OCI-LY3 (cell line): ENCODE results near the gene UBE2R2.
"Not testable (repeated sequence)": the region's sequence is repeated elsewhere in the genome, so short reads cannot be mapped to it uniquely, and the experiment has no call there.

ENCODE experiments used
- H2AFZ ChIP-seq: fragments of 200-600, 300-600 bp; shearing (Covaris generic); 2 replicates; pipeline ENCODE4 v1.6.0; 2014; ENCODE audit warnings: antibody characterized with exemption, low read depth, low read length
- H3K27ac ChIP-seq: fragments of 200-600, 300-600 bp; sonication (generic); 2 replicates; pipeline ENCODE4 v1.5.1; 2014; ENCODE audit warnings: mild to moderate bottlenecking, low read length, moderate library complexity, mixed read lengths
- H3K27me3 ChIP-seq: fragments of 200-600, 300-600 bp; sonication (generic); 2 replicates; pipeline ENCODE4 v1.6.1; 2014; ENCODE audit warnings: low read depth, low read length, mixed read lengths
- H3K36me3 ChIP-seq: fragments of 200-600, 300-600 bp; sonication (generic); replicated peaks from 2 replicates; pipeline ENCODE3; 2014; ENCODE audit warnings: low read depth, low read length, mixed read lengths
- H3K4me1 ChIP-seq: fragments of 300-600, 200-600 bp; sonication (generic); 2 replicates; pipeline ENCODE4 v1.6.1; 2014; ENCODE audit warnings: low read length, mixed read lengths
- H3K4me2 ChIP-seq: fragments of 200-600, 300-600 bp; sonication (generic); 2 replicates; pipeline ENCODE4 v1.6.1; 2014; ENCODE audit warnings: low read length, mixed read lengths
- H3K4me3 ChIP-seq: fragments of 300-600, 200-600 bp; sonication (generic); 2 replicates; pipeline ENCODE4 v1.5.1; 2014; ENCODE audit warnings: antibody characterized with exemption, mild to moderate bottlenecking, low read length, moderate library complexity
- H3K79me2 ChIP-seq: fragments of 300-600, 200-600 bp; shearing (Covaris generic); 2 replicates; pipeline ENCODE4 v1.6.1; 2014; ENCODE audit warnings: mild to moderate bottlenecking, low read length, mixed read lengths
- H3K9ac ChIP-seq: fragments of 300-600, 200-600 bp; shearing (Covaris generic); 2 replicates; pipeline ENCODE4 v1.6.0; 2014; ENCODE audit warnings: mild to moderate bottlenecking, low read length, moderate library complexity
- H3K9me3 ChIP-seq: fragments of 200-600, 300-600 bp; shearing (Covaris generic); 2 replicates; pipeline ENCODE4 v1.6.1; 2014; ENCODE audit warnings: low read length, mixed read lengths; ENCODE audit not compliant: insufficient read depth
- H4K20me1 ChIP-seq: fragments of 200-600, 300-600 bp; sonication (generic); 2 replicates; pipeline ENCODE4 v1.6.1; 2016; ENCODE audit warnings: low read length, mixed read lengths; ENCODE audit not compliant: insufficient read depth
- EZH2phosphoT487 ChIP-seq: fragments of 200-600 bp; shearing (Covaris generic); IDR thresholded peaks from 2 replicates; pipeline ENCODE4 v1.6.1; 2018; ENCODE audit warnings: antibody characterized with exemption, mixed run types, low read depth
- TF ChIP-seq, protein P1 (sequence below): fragments of 200-600, 300-600 bp; sonication (generic); IDR thresholded peaks from 2 replicates; pipeline ENCODE4 v1.5.1; 2014; ENCODE audit warnings: antibody characterized with exemption, low read length, low read depth

UBE2R2 gene, protein sequence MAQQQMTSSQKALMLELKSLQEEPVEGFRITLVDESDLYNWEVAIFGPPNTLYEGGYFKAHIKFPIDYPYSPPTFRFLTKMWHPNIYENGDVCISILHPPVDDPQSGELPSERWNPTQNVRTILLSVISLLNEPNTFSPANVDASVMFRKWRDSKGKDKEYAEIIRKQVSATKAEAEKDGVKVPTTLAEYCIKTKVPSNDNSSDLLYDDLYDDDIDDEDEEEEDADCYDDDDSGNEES

DNA sequence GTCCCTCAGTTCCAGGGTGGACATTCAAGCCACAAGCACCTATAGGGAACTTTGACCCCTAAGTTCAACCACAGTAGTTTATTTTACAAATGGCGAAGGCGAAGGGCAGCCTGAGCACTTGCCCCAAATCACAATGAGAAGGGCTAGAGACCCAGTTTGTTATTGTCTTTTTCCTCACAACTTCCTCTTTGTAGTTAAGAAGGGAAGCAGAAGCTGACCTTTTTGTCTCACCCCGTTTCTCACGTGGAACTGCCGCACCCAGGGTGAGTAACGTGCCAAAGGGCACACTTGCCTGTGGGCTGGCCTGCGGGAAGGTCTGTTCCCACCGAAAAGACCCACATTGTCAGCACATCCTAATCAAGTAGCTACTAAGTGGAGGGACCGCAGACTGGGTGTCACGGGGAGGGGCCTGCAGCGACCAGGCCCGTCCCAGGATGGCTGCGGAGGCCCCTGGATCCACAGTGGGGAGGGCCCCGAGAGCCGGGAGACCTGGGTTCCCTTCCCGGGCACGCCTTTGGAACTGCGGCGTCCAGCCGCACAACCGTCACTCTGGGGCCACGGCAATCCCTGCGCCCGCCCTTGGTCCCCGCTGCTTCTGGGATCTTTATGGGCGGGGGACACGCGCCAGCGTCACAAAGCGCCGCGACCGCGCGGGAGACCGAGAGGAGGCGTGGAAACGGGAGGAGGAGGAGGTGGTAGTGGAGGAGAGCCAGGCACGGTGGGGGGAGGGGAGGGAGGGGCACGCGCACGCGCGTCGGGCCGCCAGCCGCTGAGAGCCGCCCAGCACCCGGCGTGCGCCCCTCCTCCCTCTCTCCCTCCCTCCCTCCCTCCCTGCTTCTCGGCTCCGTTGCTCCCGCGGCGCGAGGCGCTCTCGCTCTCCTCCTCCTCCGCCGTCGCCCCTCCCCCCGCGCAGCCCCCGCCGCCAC is at the start of gene UBE2R2:
Gene UBE2R2 (plus strand): TSS at position 834 of the 926 bp plus-strand sequence. CDS start 598 bp downstream, outside the sequence.
- Histone ChIP-seq H3K4me2 (peak within 1 kb of the TSS; percentile 98), H3K27me3 (no peaks in the 10 kb centered on the region), H3K4me1 (peaks cover 47% of the 10 kb centered on the region), H3K9ac (peak within 1 kb of the TSS; percentile 97), H3K27ac (peak within 1 kb of the TSS; percentile 85), H3K9me3 (no peaks in the 10 kb centered on the region), H3K79me2 (peaks cover 49% of the 10 kb centered on the region), H4K20me1 (peaks cover 33% of the 10 kb centered on the region), H3K4me3 (peak within 1 kb of the TSS; percentile 99), H2AFZ (peak within 1 kb of the TSS; percentile 59; the same call in 1 of the 2 replicates), H3K36me3 (peaks cover 8% of the 10 kb centered on the region)
- TF ChIP-seq EZH2phosphoT487: no peak
- TF ChIP-seq, protein P1, sequence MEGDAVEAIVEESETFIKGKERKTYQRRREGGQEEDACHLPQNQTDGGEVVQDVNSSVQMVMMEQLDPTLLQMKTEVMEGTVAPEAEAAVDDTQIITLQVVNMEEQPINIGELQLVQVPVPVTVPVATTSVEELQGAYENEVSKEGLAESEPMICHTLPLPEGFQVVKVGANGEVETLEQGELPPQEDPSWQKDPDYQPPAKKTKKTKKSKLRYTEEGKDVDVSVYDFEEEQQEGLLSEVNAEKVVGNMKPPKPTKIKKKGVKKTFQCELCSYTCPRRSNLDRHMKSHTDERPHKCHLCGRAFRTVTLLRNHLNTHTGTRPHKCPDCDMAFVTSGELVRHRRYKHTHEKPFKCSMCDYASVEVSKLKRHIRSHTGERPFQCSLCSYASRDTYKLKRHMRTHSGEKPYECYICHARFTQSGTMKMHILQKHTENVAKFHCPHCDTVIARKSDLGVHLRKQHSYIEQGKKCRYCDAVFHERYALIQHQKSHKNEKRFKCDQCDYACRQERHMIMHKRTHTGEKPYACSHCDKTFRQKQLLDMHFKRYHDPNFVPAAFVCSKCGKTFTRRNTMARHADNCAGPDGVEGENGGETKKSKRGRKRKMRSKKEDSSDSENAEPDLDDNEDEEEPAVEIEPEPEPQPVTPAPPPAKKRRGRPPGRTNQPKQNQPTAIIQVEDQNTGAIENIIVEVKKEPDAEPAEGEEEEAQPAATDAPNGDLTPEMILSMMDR: no peak

DNA sequence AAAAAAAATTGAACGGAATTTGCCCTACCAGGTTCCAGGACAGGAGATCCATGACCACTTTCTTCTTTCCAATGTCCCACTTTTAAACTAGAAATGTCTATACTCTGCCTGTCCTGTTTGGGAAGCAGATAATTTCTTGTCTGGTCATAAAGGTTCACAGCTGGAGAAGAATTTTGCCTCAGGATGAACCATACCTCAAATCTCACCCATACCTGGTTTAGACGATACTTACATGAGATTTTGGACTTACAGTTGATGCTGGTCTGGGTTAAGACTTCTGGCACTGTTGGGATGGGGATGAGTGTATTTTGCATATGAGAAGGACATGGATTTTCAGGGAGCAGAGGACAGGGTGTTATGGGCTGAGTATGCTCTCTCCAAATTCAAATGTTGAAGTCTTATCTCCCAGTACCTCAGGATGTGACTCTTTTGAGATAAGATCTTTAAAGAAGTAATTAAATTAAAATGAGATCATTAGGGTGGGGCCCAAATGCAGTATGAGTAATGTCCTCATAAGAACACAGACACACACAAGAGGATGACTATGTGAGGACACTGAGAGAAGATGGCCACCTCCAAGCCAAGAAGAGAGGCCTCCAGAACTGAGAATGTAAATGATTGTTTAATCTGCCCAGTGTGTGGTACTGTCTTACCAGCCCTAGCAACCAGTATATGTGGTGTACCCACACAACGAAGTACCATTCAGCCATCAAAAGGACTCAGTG is 46.6 kb upstream of the UBE2R2 start:
- H3K27ac ChIP-seq, H3K4me1 ChIP-seq: not testable (repeated sequence)

DNA sequence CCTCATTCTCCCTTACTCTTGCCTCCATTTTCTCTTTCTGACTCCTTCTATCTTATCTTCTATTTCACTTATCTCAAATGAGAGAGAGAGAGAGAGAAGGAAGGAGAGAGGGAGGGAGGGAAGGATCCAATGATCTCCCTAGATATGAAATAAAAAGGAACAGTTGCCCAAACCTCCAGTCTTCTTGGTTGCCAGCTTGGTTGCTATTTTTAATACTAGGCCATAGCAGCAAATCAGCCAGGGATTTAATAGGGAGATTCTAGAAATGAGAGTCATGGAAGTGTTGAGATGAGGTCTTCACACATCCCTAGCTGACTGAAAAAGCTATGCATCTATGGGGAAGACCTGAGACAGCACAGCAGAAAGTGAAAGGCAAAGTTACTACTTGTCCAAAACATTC is 43.8 kb upstream of the UBE2R2 start:
- not testable (repeated sequence) for H3K27me3 ChIP-seq, H3K27ac ChIP-seq, H3K4me3 ChIP-seq, H2AFZ ChIP-seq, H3K9ac ChIP-seq, H3K79me2 ChIP-seq, H3K9me3 ChIP-seq, H3K4me2 ChIP-seq, H3K36me3 ChIP-seq, H3K4me1 ChIP-seq, H4K20me1 ChIP-seq

More for the DNA sequence above, 46.6 kb upstream of the UBE2R2 start:
- H3K27me3 ChIP-seq, H3K9ac ChIP-seq, H3K4me3 ChIP-seq, H3K9me3 ChIP-seq, H2AFZ ChIP-seq, H3K79me2 ChIP-seq, H3K36me3 ChIP-seq, H3K4me2 ChIP-seq, H4K20me1 ChIP-seq: not testable (repeated sequence)

DNA sequence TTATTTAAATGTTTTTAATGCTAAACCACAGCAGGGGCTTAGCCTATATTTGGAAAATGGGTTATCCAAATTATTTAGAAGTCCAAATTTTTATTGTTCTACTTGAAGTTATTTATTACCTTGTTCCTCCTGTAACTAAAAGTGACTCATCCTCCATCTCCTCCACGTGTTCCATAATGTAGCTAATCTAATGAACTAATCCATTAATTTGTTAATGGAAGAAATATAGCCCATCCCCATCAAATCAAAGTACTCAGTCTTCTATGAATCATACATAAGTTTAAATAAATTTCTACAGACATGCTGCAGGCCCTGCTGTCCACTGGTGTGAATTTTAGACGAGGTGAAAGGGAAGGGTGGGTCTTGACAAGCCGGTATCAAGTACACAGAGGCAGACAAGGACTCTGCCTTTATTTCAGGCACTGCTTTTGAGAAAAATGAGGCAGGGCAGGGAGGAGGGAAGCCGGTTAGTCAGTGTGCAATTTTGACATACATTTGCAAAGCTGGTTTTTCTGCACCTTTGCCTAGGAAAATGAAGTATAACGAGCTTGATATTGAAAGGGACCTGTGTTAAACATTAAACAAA is 42.8 kb upstream of the UBE2R2 start:
- not testable (repeated sequence) for H3K9ac ChIP-seq, H3K4me2 ChIP-seq

DNA sequence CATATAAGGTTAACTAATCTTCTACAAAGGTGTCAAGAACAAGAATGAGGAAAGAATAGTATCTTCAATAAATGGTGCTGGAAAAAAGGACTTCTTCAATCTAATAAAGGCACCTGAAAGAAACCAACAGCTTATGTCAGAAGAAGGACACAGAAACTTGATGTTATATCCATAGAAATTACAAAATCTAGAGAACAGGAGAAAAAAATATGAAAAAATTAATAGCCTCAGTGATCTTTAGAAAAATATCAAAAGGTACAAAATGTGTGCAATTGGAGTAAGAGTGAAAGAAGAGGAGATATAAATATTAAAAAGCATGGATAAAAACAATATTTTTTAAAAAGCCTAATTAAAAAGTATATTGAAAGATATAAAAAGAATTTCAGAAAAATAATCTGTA is 40.4 kb upstream of the UBE2R2 start:
- H3K4me1 ChIP-seq: peaks cover 5% of the 10 kb centered on the region; the same call in 1 of the 2 replicates
- no peaks in the 10 kb centered on the region for H3K36me3 ChIP-seq
- H3K9me3 ChIP-seq: no peaks in the 10 kb centered on the region
- H3K27ac ChIP-seq: no peak overlapping the region
- no peak overlapping the region for H3K9ac ChIP-seq
- H4K20me1 ChIP-seq: no peaks in the 10 kb centered on the region
- H3K79me2 ChIP-seq: no peaks in the 10 kb centered on the region
- TF ChIP-seq EZH2phosphoT487: no peak
- TF ChIP-seq, protein P1: no peak
- no peak overlapping the region for H3K4me3 ChIP-seq
- no peak overlapping the region for H2AFZ ChIP-seq
- H3K4me2 ChIP-seq: no peak overlapping the region
- no peaks in the 10 kb centered on the region for H3K27me3 ChIP-seq

More for the DNA sequence above, 42.8 kb upstream of the UBE2R2 start:
- not testable (repeated sequence) for H3K79me2 ChIP-seq, H2AFZ ChIP-seq, H3K4me1 ChIP-seq, H3K27ac ChIP-seq, H3K4me3 ChIP-seq, H3K9me3 ChIP-seq, H3K36me3 ChIP-seq, H4K20me1 ChIP-seq, H3K27me3 ChIP-seq
